Karpas-422 (cell line): ENCODE data around the gene FAM114A1. TPM values are rescaled to one million over a fixed set of nuclear protein-coding genes. Genes with fewer than 3 reads are reported as not detected.
"Not testable (repeated sequence)": the region's sequence is repeated elsewhere in the genome, so short reads cannot be mapped to it uniquely, and the experiment has no call there.

Experiments used
- DNase-seq: peaks from one replicate; pipeline ENCODE4 v3.0.0-alpha.2; 2015
- H2AFZ ChIP-seq: fragments of 200-600 bp; sonication (generic); 2 replicates; pipeline ENCODE4 v1.6.1; 2014; ENCODE audit warnings: antibody characterized with exemption, low read length, mixed read lengths
- H3K27ac ChIP-seq: fragments of 200-600 bp; sonication (generic); 2 replicates; pipeline ENCODE4 v1.5.1; 2014; ENCODE audit warnings: mild to moderate bottlenecking, low read length, moderate library complexity
- H3K27me3 ChIP-seq: fragments of 200-600 bp; sonication (generic); 2 replicates; pipeline ENCODE4 v1.6.1; 2014; ENCODE audit warnings: low read length, mixed read lengths
- H3K36me3 ChIP-seq: fragments of 200-600 bp; sonication (generic); 2 replicates; pipeline ENCODE4 v1.6.1; 2014; ENCODE audit warnings: low read length, mixed read lengths; ENCODE audit not compliant: insufficient read depth
- H3K4me1 ChIP-seq: fragments of 200-600 bp; sonication (generic); 2 replicates; pipeline ENCODE4 v1.6.1; 2014; ENCODE audit warnings: mild to moderate bottlenecking, low read length, mixed read lengths
- H3K4me2 ChIP-seq: fragments of 200-600 bp; sonication (generic); 2 replicates; pipeline ENCODE4 v1.6.1; 2014; ENCODE audit warnings: low read length, low read depth, mild to moderate bottlenecking; ENCODE audit not compliant: poor library complexity, severe bottlenecking
- H3K4me3 ChIP-seq: fragments of 200-600 bp; sonication (generic); 2 replicates; pipeline ENCODE4 v1.5.1; 2014; ENCODE audit warnings: mild to moderate bottlenecking, antibody characterized with exemption, low read length, mixed read lengths
- H3K79me2 ChIP-seq: fragments of 200-600 bp; sonication (generic); 2 replicates; pipeline ENCODE4 v1.6.1; 2014; ENCODE audit warnings: mild to moderate bottlenecking, low read length, mixed read lengths
- H3K9ac ChIP-seq: fragments of 200-600 bp; sonication (generic); 2 replicates; pipeline ENCODE4 v1.6.0; 2014; ENCODE audit warnings: low read length
- H3K9me2 ChIP-seq: fragments of 200-600 bp; sonication (generic), shearing (Covaris generic); replicated peaks from 2 replicates; pipeline ENCODE4 v1.6.0; 2014; ENCODE audit warnings: mild to moderate bottlenecking, low read length, moderate library complexity; ENCODE audit not compliant: insufficient read depth
- H3K9me3 ChIP-seq: fragments of 300-700, 200-600 bp; sonication (generic); 2 replicates; pipeline ENCODE4 v1.6.1; 2014; ENCODE audit warnings: low read length, mixed read lengths
- H4K20me1 ChIP-seq: fragments of 200-600 bp; sonication (generic); 2 replicates; pipeline ENCODE4 v1.6.1; 2014; ENCODE audit warnings: mild to moderate bottlenecking, antibody characterized with exemption, low read length, low read depth; ENCODE audit not compliant: insufficient read depth
- total RNA-seq: library from RNA; depleted of rRNA; stranded (reverse); fragments of >200 nt; shearing (Covaris generic); gene quantifications from 2 replicates; pipeline ENCODE4 v1.2.3, GENCODE V29; 2014; ENCODE audit warnings: low replicate concordance

FAM114A1 gene
- total RNA-seq, 1 experiment from 2014 or later: 1.6 TPM

GRCh38 chr4:38959248-38959647 lies 91.6 kb downstream of the FAM114A1 start:
- not testable (repeated sequence) for H3K9ac ChIP-seq, H3K79me2 ChIP-seq, H3K4me3 ChIP-seq

GRCh38 chr4:38964942-38965775 lies 97.6 kb downstream of the FAM114A1 start:
- peaks cover 21% of the 10 kb centered on the region for H3K36me3 ChIP-seq
- no peak for DNase-seq
- H3K27ac ChIP-seq: no peak overlapping the region
- no peaks in the 10 kb centered on the region for H3K79me2 ChIP-seq
- H3K9me3 ChIP-seq: no peaks in the 10 kb centered on the region
- H3K4me1 ChIP-seq: no peaks in the 10 kb centered on the region
- no peaks in the 10 kb centered on the region for H3K27me3 ChIP-seq
- H4K20me1 ChIP-seq: no peaks in the 10 kb centered on the region
- H3K4me2 ChIP-seq: no peak overlapping the region
- no peaks in the 10 kb centered on the region for H3K9me2 ChIP-seq
- H3K9ac ChIP-seq: no peak overlapping the region
- no peak overlapping the region for H2AFZ ChIP-seq
- H3K4me3 ChIP-seq: no peak overlapping the region

More at GRCh38 chr4:38959248-38959647, 91.6 kb downstream of the FAM114A1 start:
- not testable (repeated sequence) for H3K27me3 ChIP-seq, H3K9me2 ChIP-seq, H2AFZ ChIP-seq, H3K36me3 ChIP-seq, DNase-seq, H3K4me1 ChIP-seq, H3K27ac ChIP-seq, H3K9me3 ChIP-seq, H3K4me2 ChIP-seq, H4K20me1 ChIP-seq

- Histone ChIP-seq H3K9me2 (no peaks in the 10 kb centered on the region), H3K9me3 (no peaks in the 10 kb centered on the region), H3K27me3 (no peaks in the 10 kb centered on the region), H3K4me1 (no peaks in the 10 kb centered on the region), H3K27ac (no peak overlapping the region), H3K9ac (no peak overlapping the region), H4K20me1 (no peaks in the 10 kb centered on the region), H2AFZ (no peak overlapping the region), H3K36me3 (peaks cover 25% of the 10 kb centered on the region), H3K4me3 (no peak overlapping the region), H3K4me2 (no peak overlapping the region), H3K79me2 (no peaks in the 10 kb centered on the region)
- no peak for DNase-seq
Observed at GRCh38 chr4:38965866-38966265, 98.3 kb downstream of the FAM114A1 start.

- Histone ChIP-seq H3K27ac (no peak overlapping the region), H3K79me2 (no peaks in the 10 kb centered on the region), H3K9ac (no peak overlapping the region)
Observed at GRCh38 chr4:38967260-38968095, 99.9 kb downstream of the FAM114A1 start.

GRCh38 chr4:38968668-38969067 lies 101.1 kb downstream of the FAM114A1 start:
- Histone ChIP-seq H3K27me3 (no peaks in the 10 kb centered on the region), H3K27ac (no peak overlapping the region), H3K4me2 (no peak overlapping the region), H3K9me3 (no peaks in the 10 kb centered on the region), H3K79me2 (no peaks in the 10 kb centered on the region), H2AFZ (no peak overlapping the region), H3K36me3 (peaks cover 25% of the 10 kb centered on the region), H3K4me3 (no peak overlapping the region), H3K9ac (no peak overlapping the region), H3K4me1 (no peaks in the 10 kb centered on the region), H4K20me1 (no peaks in the 10 kb centered on the region), H3K9me2 (no peaks in the 10 kb centered on the region)
- no peak for DNase-seq

More at GRCh38 chr4:38967260-38968095, 99.9 kb downstream of the FAM114A1 start:
- Histone ChIP-seq H3K9me3 (no peaks in the 10 kb centered on the region), H4K20me1 (no peaks in the 10 kb centered on the region), H3K4me2 (no peak overlapping the region), H3K4me1 (no peaks in the 10 kb centered on the region), H3K36me3 (peaks cover 25% of the 10 kb centered on the region), H2AFZ (no peak overlapping the region), H3K9me2 (no peaks in the 10 kb centered on the region), H3K4me3 (no peak overlapping the region), H3K27me3 (no peaks in the 10 kb centered on the region)
- DNase-seq: no peak

GRCh38 chr4:38976308-38976707 lies 108.7 kb downstream of the FAM114A1 start:
- Histone ChIP-seq H3K79me2 (no peaks in the 10 kb centered on the region), H3K9me3 (no peaks in the 10 kb centered on the region), H2AFZ (no peak overlapping the region)

GRCh38 chr4:38979081-38979480 lies 111.5 kb downstream of the FAM114A1 start:
- H3K36me3 ChIP-seq: peaks cover 39% of the 10 kb centered on the region; the same call in 1 of the 2 replicates
- no peak overlapping the region for H3K4me3 ChIP-seq
- no peaks in the 10 kb centered on the region for H3K79me2 ChIP-seq
- H2AFZ ChIP-seq: no peak overlapping the region
- H3K9ac ChIP-seq: no peak overlapping the region
- H3K27ac ChIP-seq: no peak overlapping the region
- no peaks in the 10 kb centered on the region for H3K9me2 ChIP-seq
- no peaks in the 10 kb centered on the region for H3K4me1 ChIP-seq
- DNase-seq: no peak
- no peaks in the 10 kb centered on the region for H4K20me1 ChIP-seq
- H3K4me2 ChIP-seq: no peak overlapping the region
- H3K27me3 ChIP-seq: no peaks in the 10 kb centered on the region
- no peaks in the 10 kb centered on the region for H3K9me3 ChIP-seq

More at GRCh38 chr4:38976308-38976707, 108.7 kb downstream of the FAM114A1 start:
- DNase-seq: no peak
- Histone ChIP-seq H3K36me3 (peaks cover 26% of the 10 kb centered on the region; the same call in 1 of the 2 replicates), H3K4me3 (no peak overlapping the region), H3K4me2 (no peak overlapping the region), H4K20me1 (no peaks in the 10 kb centered on the region), H3K9ac (no peak overlapping the region), H3K27ac (no peak overlapping the region), H3K27me3 (no peaks in the 10 kb centered on the region), H3K9me2 (no peaks in the 10 kb centered on the region), H3K4me1 (no peaks in the 10 kb centered on the region)
